HG02759 (cell line): ENCODE data around the gene PPP1R7.
"Not testable (repeated sequence)": the region's sequence is repeated elsewhere in the genome, so short reads cannot be mapped to it uniquely, and the experiment has no call there.

Source experiments
- ATAC-seq: cut with Tn5 transposase; IDR thresholded peaks from one replicate; pipeline ENCODE4 v1.9.1; 2021; ENCODE audit warnings: mild to moderate bottlenecking, moderate library complexity; ENCODE audit not compliant: unreplicated experiment

Gene PPP1R7

GRCh38 chr2:241149925-241150659 lies at the start of gene PPP1R7:
PPP1R7 (plus strand) TSS chr2:241150467; CDS start chr2:241150496, 29 bp downstream.
- peak; percentile 73 for ATAC-seq

- ATAC-seq, result peak; percentile 93
Observed at GRCh38 chr2:241102239-241102803, 47.9 kb upstream of the PPP1R7 start, which contains the start of gene MTERF4. MTERF4 (minus strand) TSS chr2:241102287; CDS start chr2:241102273, 14 bp downstream.

DNA sequence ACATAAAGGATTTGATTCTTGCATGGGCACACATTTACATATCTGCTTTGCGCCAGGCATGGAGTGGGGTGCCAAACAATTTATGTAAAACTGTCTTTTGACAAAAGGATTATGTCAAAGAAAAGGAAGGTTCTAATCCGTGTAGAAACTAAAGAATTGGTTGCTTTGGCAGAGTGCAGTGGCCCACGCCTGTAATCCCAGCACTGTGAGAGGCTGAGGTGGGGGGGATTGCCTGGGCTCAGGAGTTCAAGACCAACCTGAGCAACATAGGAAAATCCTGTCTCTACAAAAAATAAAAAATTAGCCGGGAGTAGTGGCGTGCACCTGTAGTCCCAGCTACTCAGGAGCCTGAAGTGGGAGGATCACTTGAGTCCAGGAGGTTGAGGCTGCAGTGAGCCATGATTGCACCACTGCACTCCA lies 47.1 kb upstream of the PPP1R7 start:
- no peak for ATAC-seq

DNA sequence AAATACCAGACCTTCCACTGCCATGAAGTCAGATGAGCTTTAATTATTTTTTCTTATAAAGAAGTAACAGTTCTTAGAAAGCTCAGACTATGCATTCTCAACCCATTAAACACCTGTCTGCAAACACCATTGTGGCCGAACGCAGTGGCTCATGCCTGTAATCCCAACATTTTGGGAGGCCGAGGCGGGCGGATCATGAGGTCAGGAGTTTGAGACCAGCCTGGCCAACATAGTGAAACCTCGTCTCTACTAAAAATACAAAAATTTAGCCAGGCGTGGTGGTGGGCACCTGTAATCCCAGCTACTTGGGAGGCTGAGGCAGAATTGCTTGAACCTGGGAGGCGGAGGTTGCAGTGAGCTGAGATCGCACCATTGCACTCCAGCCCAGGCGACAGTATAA lies 45.7 kb upstream of the PPP1R7 start:
- ATAC-seq, result not testable (repeated sequence)

- ATAC-seq, result no peak
Observed at GRCh38 chr2:241105641-241106040, 44.6 kb upstream of the PPP1R7 start.

DNA sequence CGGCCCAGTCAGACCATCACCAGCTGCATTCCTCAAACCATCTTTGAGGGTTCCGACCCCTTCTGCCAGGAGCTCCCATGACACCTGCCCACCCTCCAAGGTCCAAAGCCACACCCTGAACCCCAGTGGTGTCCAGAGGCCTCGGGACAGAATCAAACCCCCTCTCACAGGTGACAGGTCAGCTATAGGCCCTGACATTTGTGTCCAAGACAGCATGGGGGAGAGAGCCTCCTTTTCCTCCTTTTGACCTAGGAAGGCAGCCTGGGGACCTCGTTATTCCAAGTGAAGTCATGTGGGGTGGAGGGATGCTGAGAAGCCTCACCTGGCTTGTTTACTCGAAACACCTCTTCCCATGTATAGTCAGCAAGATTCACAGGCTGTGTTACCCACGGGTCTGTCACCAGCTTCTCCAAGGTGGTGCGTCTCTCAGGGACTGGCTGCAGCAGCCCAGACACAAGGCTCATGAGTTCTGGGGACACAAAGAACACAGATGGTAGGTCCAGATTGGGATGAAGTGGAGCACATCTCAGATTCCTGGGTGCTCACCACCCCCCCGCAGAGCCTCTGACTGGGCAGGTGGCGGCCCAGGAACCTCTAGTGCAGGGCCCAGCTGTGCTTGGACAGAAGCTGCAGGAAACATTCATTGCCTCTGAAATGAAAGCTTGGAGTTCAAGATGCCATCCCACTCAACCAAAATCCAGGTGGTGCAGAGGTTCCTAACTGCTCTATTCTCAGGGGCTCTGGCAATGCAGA lies 43.1 kb upstream of the PPP1R7 start:
- ATAC-seq, result no peak

- no peak for ATAC-seq
Observed at GRCh38 chr2:241108271-241109209, 41.7 kb upstream of the PPP1R7 start.

- no peak for ATAC-seq
Observed at GRCh38 chr2:241109210-241110088, 40.8 kb upstream of the PPP1R7 start.

DNA sequence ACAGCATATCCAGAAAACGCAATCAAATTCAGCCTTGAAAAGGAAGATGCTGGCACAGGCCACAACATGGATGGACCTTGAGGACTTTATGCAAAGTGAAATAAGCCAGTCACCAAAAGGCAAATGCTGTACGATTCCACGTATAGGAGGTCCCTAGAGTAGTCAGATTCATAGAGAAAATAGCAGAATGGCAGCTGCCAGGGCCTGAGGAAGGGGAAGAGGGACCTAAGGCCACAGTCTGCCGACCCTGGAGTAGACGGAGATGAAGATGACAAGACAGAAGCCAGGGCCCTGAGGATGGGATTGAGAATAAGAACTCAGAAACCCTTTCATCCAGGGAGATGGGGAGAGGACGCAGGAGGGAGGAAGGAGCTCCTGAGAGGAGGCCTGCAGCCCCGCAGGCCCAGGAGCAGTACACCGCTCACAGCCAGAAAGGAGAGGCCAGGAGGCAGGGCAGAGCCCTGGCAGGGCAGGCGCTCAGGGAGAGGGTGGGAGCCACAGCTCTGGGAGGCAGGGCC lies 40.1 kb upstream of the PPP1R7 start:
- ATAC-seq, result no peak

GRCh38 chr2:241110607-241111439 lies 39.4 kb upstream of the PPP1R7 start:
- ATAC-seq, result peak; percentile 47

GRCh38 chr2:241111440-241111805 lies 38.8 kb upstream of the PPP1R7 start:
- ATAC-seq, result peak; percentile 49

- ATAC-seq, result no peak
Observed at GRCh38 chr2:241112046-241112445, 38.2 kb upstream of the PPP1R7 start.

DNA sequence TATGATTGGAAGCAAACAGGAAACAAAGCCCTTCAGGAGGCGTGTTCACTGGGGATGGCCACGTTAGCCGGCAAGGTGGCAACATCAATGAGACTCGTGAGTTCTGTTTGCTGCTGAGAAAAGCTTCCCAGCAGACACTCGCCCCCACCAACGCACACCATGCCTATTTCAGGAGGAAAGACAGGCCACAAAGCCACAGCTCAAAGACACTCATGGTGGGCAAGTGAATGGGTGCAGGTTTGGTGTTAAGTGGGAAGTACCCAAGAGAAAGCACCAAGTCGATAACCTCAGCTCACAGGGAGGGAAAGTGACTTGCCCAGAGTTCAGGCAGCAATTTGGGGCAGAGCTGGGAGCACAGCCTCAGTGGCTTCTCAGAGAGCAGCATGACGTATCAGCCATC lies 37.7 kb upstream of the PPP1R7 start:
- no peak for ATAC-seq

GRCh38 chr2:241114836-241115235 lies 35.4 kb upstream of the PPP1R7 start:
- no peak for ATAC-seq

GRCh38 chr2:241115361-241115760 lies 34.9 kb upstream of the PPP1R7 start:
- no peak for ATAC-seq

DNA sequence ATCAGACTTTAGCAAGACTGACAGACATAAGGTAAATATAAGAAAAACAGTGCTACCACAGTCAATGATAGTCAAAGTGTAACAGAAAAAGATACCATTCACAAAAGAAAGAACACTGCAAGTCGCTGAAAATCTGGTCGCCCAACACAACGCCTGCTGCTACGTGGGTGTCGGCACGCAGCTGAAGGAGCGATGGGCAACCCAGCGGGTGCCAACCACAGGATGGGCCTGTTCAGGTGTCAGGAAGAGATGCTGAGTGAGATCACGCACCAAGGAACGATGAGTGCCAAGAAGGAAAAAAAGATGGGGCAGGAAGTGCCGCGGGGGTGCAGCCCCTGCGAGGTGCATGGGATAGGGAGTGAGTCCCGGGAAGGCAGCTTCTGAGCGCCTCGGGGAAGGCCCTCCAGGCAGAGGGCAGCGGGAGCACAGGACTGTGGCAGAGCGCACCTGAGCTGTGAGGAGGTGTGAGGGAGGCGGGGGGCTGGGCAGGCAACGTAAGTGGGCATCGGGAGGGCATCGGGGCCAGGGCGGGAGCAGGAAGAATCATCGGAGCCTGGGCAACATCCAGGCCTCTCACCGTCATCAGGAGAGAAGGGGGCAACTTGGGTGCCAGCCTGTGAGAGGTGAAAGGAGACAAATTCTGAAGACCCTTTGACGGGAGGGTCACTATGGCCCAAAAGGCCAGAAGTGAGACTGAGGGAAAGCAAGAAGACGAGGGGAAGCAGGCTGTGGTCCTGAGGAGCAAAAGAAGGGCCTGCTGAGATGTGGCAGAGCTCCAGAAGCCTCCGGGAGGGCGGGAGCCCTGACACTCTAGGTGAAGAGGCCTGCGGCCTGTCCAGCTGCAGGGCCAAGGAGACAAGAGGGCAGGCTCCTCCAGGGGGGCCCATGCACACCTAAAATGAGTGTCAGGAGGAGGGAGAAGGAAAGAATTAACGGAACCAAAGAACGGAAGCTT lies 33.4 kb upstream of the PPP1R7 start:
- ATAC-seq, result no peak

GRCh38 chr2:241118737-241119505 lies 31.3 kb upstream of the PPP1R7 start:
- no peak for ATAC-seq
